ENCODE results near the gene CSGALNACT2. TPM values are rescaled to one million over a fixed set of nuclear protein-coding genes. Genes with fewer than 3 reads are reported as not detected.
"Not testable (repeated sequence)": the region's sequence is repeated elsewhere in the genome, so short reads cannot be mapped to it uniquely, and the experiment has no call there.

CSGALNACT2 gene
- total and polyA plus RNA-seq, 7 donors = 10.2 to 33.1 (median 18.9) TPM

- peaks cover 0 to 12% (median 0%) of the 10 kb centered on the region in 3 donors for H3K27me3 ChIP-seq (ENCODE audit: insufficient read depth in 3 of 3, low read length in 2 of 3)
- no peaks in the 10 kb centered on the region for H3K36me3 ChIP-seq (ENCODE audit: insufficient read depth in 1 of 2, low read depth in 1 of 2)
- intact Hi-C loops (cut with DNase I) = no loop called here
- ATAC-seq (no peak), DNase-seq (peak; percentile 7 to 19)
- no peaks in the 10 kb centered on the region for H3K4me1 ChIP-seq
- 75 to 78% (median 77%) methylated on average over 5 of the region's 5 CpGs for WGBS, 3 donors
- no peaks in the 10 kb centered on the region for H3K9me3 ChIP-seq
- TF ChIP-seq CTCF (IDR thresholded peaks at IDR 0.05) = no peak
- H3K4me3 ChIP-seq = no peak overlapping the region
- no peak overlapping the region for H3K27ac ChIP-seq
Measured at GRCh38 chr10:43219848-43220247, 81.6 kb downstream of the CSGALNACT2 start.

GRCh38 chr10:43220251-43220650 is 82.0 kb downstream of the CSGALNACT2 start:
- peak in 1 of 2 donors; percentile 6 for DNase-seq
- H3K27me3 ChIP-seq (ENCODE audit: insufficient read depth in 3 of 3, low read length in 2 of 3) = peaks cover 0 to 12% (median 0%) of the 10 kb centered on the region in 3 donors
- H3K27ac ChIP-seq; H3K9me3 ChIP-seq; H3K4me3 ChIP-seq; H3K36me3 ChIP-seq (ENCODE audit: insufficient read depth in 1 of 2, low read depth in 1 of 2); intact Hi-C loops (cut with DNase I); H3K4me1 ChIP-seq; ATAC-seq: not testable (repeated sequence)
- WGBS, 3 donors = 73 to 82% (median 81%) methylated on average over 6 of the region's 6 CpGs

- 72 to 78% (median 75%) methylated on average over 14 of the region's 14 CpGs for WGBS, 3 donors
- DNase-seq = peak; percentile 2 to 8
- H3K36me3 ChIP-seq (ENCODE audit: insufficient read depth in 1 of 2, low read depth in 1 of 2) = no peaks in the 10 kb centered on the region
Measured at GRCh38 chr10:43220657-43221418, 82.6 kb downstream of the CSGALNACT2 start.

GRCh38 chr10:43221419-43222209 is 83.4 kb downstream of the CSGALNACT2 start:
- no peaks in the 10 kb centered on the region for H3K4me1 ChIP-seq
- no peak overlapping the region for H3K27ac ChIP-seq
- intact Hi-C loops (cut with DNase I) = no loop called here
- no peak overlapping the region for H3K4me3 ChIP-seq
- DNase-seq (peak; percentile 6 to 45), ATAC-seq (no peak)
- H3K9me3 ChIP-seq = no peaks in the 10 kb centered on the region
- no peaks in the 10 kb centered on the region for H3K36me3 ChIP-seq (ENCODE audit: insufficient read depth in 1 of 2, low read depth in 1 of 2)
- 73 to 77% (median 76%) methylated on average over 19 of the region's 19 CpGs for WGBS, 3 donors
- no peak for TF ChIP-seq CTCF (IDR thresholded peaks at IDR 0.05)
- peaks cover 0 to 12% (median 0%) of the 10 kb centered on the region in 3 donors for H3K27me3 ChIP-seq (ENCODE audit: insufficient read depth in 3 of 3, low read length in 2 of 3)

More at GRCh38 chr10:43220657-43221418, 82.6 kb downstream of the CSGALNACT2 start:
- TF ChIP-seq CTCF (IDR thresholded peaks at IDR 0.05) = no peak
- intact Hi-C loops (cut with DNase I) = no loop called here
- Histone ChIP-seq H3K27me3 (ENCODE audit: insufficient read depth in 3 of 3, low read length in 2 of 3) (peaks cover 0 to 12% (median 0%) of the 10 kb centered on the region in 3 donors), H3K4me1 (no peaks in the 10 kb centered on the region), H3K27ac (no peak overlapping the region), H3K9me3 (no peaks in the 10 kb centered on the region), H3K4me3 (no peak overlapping the region)
- ATAC-seq = no peak

GRCh38 chr10:43222210-43222720 is 84.0 kb downstream of the CSGALNACT2 start:
- no peaks in the 10 kb centered on the region for H3K9me3 ChIP-seq
- WGBS, 3 donors = 83 to 93% (median 86%) methylated on average over 4 of the region's 4 CpGs
- no peak for TF ChIP-seq CTCF (IDR thresholded peaks at IDR 0.05)
- H3K36me3 ChIP-seq (ENCODE audit: insufficient read depth in 1 of 2, low read depth in 1 of 2) = no peaks in the 10 kb centered on the region
- no peak overlapping the region for H3K27ac ChIP-seq
- H3K4me3 ChIP-seq = no peak overlapping the region
- intact Hi-C loops (cut with DNase I) = no loop called here
- peak in 1 of 2 donors; percentile 2 for DNase-seq
- no peaks in the 10 kb centered on the region for H3K4me1 ChIP-seq
- ATAC-seq = no peak
- H3K27me3 ChIP-seq (ENCODE audit: insufficient read depth in 3 of 3, low read length in 2 of 3) = peaks cover 0 to 10% (median 0%) of the 10 kb centered on the region in 3 donors

Data from psoas muscle (tissue), 8 donors.